WTC11 (cell line): ENCODE data around the gene SYNPO.

Source experiments
- ELF4 ChIP-seq: sonication (generic); formaldehyde crosslinking; IDR thresholded peaks from 2 replicates; pipeline ENCODE4 v1.8.1; 2022; ENCODE audit warnings: low read depth, mild to moderate bottlenecking, moderate library complexity, missing genetic modification reagents
- ESRRA ChIP-seq: sonication (generic); formaldehyde crosslinking; IDR thresholded peaks from 2 replicates; pipeline ENCODE4 v1.8.1; 2022; ENCODE audit warnings: mild to moderate bottlenecking, missing genetic modification reagents, borderline replicate concordance
- ZBTB21 ChIP-seq: sonication (generic); formaldehyde crosslinking; IDR thresholded peaks from 2 replicates; pipeline ENCODE4 v1.8.1; 2023; ENCODE audit warnings: mild to moderate bottlenecking, missing genetic modification reagents, borderline replicate concordance
- TF ChIP-seq, protein P1 (sequence below): fragments of 250-450 bp; sonication (Bioruptor Pico); IDR thresholded peaks from 2 replicates; pipeline ENCODE4 v1.9.0; 2021; ENCODE audit warnings: moderate library complexity, mild to moderate bottlenecking, inconsistent platforms, borderline replicate concordance
- TF ChIP-seq, protein P2 (sequence below): fragments of 200-600 bp; IDR thresholded peaks from 2 replicates; pipeline ENCODE4 v1.8.0; 2022; ENCODE audit warnings: antibody characterized with exemption

DNA sequence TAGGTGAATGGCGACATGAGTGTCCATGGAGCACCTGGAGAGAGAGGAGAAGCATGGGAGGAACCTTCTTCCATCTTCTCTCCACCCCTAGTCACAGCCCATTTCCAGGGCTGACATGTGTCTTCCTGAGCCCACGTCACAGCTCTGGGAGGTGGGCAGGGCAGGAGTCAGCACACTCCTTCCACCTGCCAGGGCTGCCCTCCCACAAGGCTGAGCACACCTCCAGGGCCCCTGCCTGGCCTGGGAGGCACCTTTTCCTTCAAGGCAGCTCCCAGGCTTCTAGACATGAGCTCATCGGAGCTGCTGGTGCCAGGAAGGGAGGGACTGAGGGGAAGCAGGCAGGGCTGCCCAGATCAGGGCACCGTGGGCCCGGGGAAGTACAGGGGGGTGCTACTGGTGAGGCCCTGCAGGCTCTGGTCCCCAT, 13.6 kb upstream of the SYNPO start:
- TF ChIP-seq, protein P1, sequence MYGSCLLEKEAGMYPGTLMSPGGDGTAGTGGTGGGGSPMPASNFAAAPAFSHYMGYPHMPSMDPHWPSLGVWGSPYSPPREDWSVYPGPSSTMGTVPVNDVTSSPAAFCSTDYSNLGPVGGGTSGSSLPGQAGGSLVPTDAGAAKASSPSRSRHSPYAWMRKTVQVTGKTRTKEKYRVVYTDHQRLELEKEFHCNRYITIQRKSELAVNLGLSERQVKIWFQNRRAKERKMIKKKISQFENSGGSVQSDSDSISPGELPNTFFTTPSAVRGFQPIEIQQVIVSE (CRISPR knock-in tag) = no peak
- no peak for TF ChIP-seq ELF4
- TF ChIP-seq, protein P2, sequence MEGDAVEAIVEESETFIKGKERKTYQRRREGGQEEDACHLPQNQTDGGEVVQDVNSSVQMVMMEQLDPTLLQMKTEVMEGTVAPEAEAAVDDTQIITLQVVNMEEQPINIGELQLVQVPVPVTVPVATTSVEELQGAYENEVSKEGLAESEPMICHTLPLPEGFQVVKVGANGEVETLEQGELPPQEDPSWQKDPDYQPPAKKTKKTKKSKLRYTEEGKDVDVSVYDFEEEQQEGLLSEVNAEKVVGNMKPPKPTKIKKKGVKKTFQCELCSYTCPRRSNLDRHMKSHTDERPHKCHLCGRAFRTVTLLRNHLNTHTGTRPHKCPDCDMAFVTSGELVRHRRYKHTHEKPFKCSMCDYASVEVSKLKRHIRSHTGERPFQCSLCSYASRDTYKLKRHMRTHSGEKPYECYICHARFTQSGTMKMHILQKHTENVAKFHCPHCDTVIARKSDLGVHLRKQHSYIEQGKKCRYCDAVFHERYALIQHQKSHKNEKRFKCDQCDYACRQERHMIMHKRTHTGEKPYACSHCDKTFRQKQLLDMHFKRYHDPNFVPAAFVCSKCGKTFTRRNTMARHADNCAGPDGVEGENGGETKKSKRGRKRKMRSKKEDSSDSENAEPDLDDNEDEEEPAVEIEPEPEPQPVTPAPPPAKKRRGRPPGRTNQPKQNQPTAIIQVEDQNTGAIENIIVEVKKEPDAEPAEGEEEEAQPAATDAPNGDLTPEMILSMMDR = no peak
- TF ChIP-seq ZBTB21 = no peak
- no peak for TF ChIP-seq ESRRA (CRISPR knock-in tag)
